Transverse colon (tissue), 4 donors: Measurements from ENCODE around the gene RAN. TPM values are rescaled to one million over a fixed set of nuclear protein-coding genes. Genes with fewer than 3 reads are reported as not detected.
"Not testable (repeated sequence)": the region's sequence is repeated elsewhere in the genome, so short reads cannot be mapped to it uniquely, and the experiment has no call there.

Experiments
- DNase-seq: peaks from one replicate; pipeline ENCODE4 v3.0.0-alpha.2; 2019
- H3K27ac ChIP-seq, 4 donors: fragments of 200-600 bp; sonication (generic); 2 replicates each; pipeline ENCODE4 v1.5.1; 2016 to 2018; ENCODE audit warnings: inconsistent platforms in 4 of 4
- H3K27me3 ChIP-seq: fragments of 200-600 bp; sonication (generic); 2 replicates; pipeline ENCODE4 v1.5.1; 2017; ENCODE audit warnings: inconsistent platforms
- H3K36me3 ChIP-seq, 4 donors: fragments of 200-600 bp; sonication (generic); 2 replicates each; pipeline ENCODE4 v1.5.1; 2017 to 2019; ENCODE audit warnings: inconsistent platforms in 4 of 4
- H3K4me1 ChIP-seq, 4 donors: fragments of 200-600 bp; sonication (generic); 2 replicates each; pipeline ENCODE4 v1.5.1; 2017 to 2020; ENCODE audit warnings: inconsistent platforms in 4 of 4
- H3K4me3 ChIP-seq, 4 donors: fragments of 200-600 bp; sonication (generic); 1 replicate in 1 of 4; 2 replicates in 3 of 4; pipeline versions ENCODE4 v1.5.1 to v1.6.1; 2017 to 2019; ENCODE audit warnings: inconsistent platforms in 4 of 4
- H3K9me3 ChIP-seq, 2 donors: fragments of 200-600 bp; sonication (generic); 2 replicates each; pipeline ENCODE4 v1.5.1; 2017 to 2019; ENCODE audit warnings: inconsistent platforms in 2 of 2
- EP300 ChIP-seq: sonication (generic); formaldehyde crosslinking; IDR thresholded peaks from one replicate; pipeline ENCODE4 v1.6.1; 2017; ENCODE audit warnings: antibody characterized with exemption, low read depth
- POLR2A ChIP-seq: fragments of 450-650 bp; IDR thresholded peaks from one replicate; pipeline ENCODE4 v1.6.1; 2016; ENCODE audit warnings: antibody characterized with exemption, mild to moderate bottlenecking, moderate library complexity
- POLR2AphosphoS5 ChIP-seq, 3 donors: sonication (generic); formaldehyde crosslinking; IDR thresholded peaks; one replicate each; pipeline ENCODE4 v1.6.1; 2016; ENCODE audit warnings: antibody characterized with exemption in 3 of 3
- WGBS, 2 donors: methylation state at CpG; one replicate each; pipeline ENCODE4 v1.1.5; 2018; ENCODE audit warnings: low coverage in 1 of 2; 5-methylcytosine and 5-hydroxymethylcytosine counted together
- in situ Hi-C, 4 donors: fragments of 200-750 bp; cut with MboI; loops; one replicate each; pipeline versions ENCODE4 v1.15.0 to v1.15.1; 2017; ENCODE audit warnings: low sequenced_read_pairs in 3 of 4, low pct_ligation_motif_present in 1 of 4, low pct_unique_long_range_greater_than_20kb in 1 of 4
- intact Hi-C: fragments of 100-400 bp; cut with DNase I; formaldehyde crosslinking; loops from one replicate; pipeline ENCODE4 v1.15.1; 2023; ENCODE audit warnings: low total_unique reads
- total RNA-seq, 4 donors: library from RNA; depleted of rRNA; stranded (reverse); fragments of >200 nt; gene quantifications; one replicate each; pipeline ENCODE4 v1.1.0, GENCODE V29; 2016
- TF ChIP-seq, protein P1 (sequence below), 5 experiments: fragments of 200-600 bp in 3 of 5; fragments of 450-650 bp in 2 of 5; sonication (generic) in 3 of 5; IDR thresholded peaks; 1 replicate in 2 of 5; 2 replicates in 3 of 5; pipeline ENCODE4 v1.5.1; 2016 to 2017; ENCODE audit warnings: antibody characterized with exemption in 5 of 5, inconsistent platforms in 3 of 5, mild to moderate bottlenecking in 2 of 5, moderate library complexity in 1 of 5

The RAN gene
- total RNA-seq, 4 donors from 2014 or later: 28.1 to 124 (median 77.5) TPM

DNA sequence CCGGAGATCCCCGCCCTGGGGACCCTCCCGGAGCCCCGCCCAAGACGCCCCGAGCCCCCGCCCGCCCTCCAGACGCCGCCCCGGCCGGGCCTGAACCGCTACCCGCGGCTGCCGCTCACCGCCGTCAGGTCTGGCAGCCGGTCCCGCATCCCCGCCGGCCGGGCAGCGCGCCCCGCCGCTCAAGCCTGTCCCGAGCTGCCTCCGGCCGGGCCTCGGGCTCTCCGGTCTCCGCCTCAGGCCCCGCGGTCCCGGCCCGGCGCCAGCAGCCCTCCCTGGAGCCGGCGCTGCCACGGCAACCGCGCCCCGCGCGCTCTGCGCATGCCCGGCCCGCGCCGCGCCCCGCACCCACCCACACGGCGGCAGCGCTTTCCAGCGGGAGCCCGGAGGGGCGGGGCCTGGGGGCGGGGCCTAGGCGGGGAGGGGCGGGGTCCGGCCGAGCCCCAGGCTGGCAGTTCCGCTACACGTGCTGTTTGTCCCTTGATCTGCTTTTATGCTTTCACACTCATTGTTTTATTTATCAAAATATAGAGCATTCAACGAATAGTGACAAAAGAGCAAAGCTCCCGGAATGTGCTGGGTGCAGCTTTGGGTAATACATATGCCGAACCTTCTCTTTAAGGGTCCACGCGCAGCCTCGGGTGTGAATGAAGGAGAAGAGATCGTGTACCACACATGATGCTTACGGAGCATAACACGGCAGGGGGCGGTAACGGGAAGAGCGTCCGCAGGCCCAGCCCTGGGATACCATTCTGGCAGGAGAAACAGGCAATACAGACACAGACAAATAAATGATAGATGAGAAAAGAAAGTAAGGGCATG is 32.7 kb upstream of the RAN start, which contains the start of gene STX2:
Gene STX2 (minus strand): TSS at position 300 of the 819 bp plus-strand sequence. CDS start 151 bp downstream, at position 149.
- Histone ChIP-seq H3K36me3 (no peaks in the 10 kb centered on the region), H3K27ac (peak within 1 kb of the TSS; percentile 68 to 82 (median 75))
- 0% methylated on average over 41 of the region's 79 CpGs; no CpG with 5 or more reads in 1 of the 2 donors for WGBS, 2 donors

DNA sequence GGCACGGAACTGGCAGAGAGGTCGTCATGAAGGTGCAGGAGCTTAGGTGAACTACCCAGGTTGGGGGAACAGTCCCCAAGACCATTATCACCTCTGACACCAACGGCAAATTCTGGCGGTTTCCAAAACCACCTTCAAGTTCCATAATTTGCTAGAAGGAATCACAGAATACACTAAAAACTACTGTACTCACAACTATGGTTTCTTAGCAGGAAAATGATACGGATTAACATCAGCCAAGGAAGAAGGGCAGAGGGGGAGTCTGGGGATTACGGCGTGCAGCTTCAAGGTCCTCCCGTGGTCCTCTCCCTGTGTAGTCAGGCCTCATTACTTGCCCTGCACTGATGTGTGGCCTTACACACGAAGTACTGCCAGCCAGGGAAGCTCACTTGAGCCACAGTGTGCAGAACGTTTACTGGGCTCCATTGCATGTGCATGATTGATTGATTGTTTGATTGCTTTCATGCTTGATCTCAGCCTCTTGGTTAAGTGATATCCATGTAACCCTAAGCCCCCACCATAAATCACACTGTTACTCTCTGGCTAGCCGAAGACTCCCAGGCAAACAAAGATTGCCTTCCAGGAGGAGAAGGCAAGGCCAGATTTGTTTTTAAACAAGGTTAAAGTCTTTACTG is 32.0 kb upstream of the RAN start:
- TF ChIP-seq, protein P1, sequence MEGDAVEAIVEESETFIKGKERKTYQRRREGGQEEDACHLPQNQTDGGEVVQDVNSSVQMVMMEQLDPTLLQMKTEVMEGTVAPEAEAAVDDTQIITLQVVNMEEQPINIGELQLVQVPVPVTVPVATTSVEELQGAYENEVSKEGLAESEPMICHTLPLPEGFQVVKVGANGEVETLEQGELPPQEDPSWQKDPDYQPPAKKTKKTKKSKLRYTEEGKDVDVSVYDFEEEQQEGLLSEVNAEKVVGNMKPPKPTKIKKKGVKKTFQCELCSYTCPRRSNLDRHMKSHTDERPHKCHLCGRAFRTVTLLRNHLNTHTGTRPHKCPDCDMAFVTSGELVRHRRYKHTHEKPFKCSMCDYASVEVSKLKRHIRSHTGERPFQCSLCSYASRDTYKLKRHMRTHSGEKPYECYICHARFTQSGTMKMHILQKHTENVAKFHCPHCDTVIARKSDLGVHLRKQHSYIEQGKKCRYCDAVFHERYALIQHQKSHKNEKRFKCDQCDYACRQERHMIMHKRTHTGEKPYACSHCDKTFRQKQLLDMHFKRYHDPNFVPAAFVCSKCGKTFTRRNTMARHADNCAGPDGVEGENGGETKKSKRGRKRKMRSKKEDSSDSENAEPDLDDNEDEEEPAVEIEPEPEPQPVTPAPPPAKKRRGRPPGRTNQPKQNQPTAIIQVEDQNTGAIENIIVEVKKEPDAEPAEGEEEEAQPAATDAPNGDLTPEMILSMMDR (IDR thresholded peaks at IDR 0.05): peak in 1 of 5 experiments; percentile 1
- TF ChIP-seq POLR2AphosphoS5 (IDR thresholded peaks at IDR 0.05): no peak
- Histone ChIP-seq H3K27me3 (no peaks in the 10 kb centered on the region), H3K4me1 (peaks cover 0 to 18% (median 11%) of the 10 kb centered on the region in 4 donors), H3K36me3 (no peaks in the 10 kb centered on the region), H3K9me3 (no peaks in the 10 kb centered on the region), H3K4me3 (peak overlapping the region in 3 of 4 donors; percentile 60 to 85 (median 81)), H3K27ac (peak overlapping the region in 3 of 4 donors; percentile 38 to 43 (median 41))
- 53 to 63% methylated on average over 10 to 11 of the region's 11 CpGs for WGBS, 2 donors
- DNase-seq: no peak
- in situ Hi-C loops (no loop called here), intact Hi-C loops (no loop called here)

More for the DNA sequence above, 32.7 kb upstream of the RAN start, which contains the start of gene STX2:
- H3K4me3 ChIP-seq: peak within 1 kb of the TSS; percentile 60 to 85 (median 83)
- TF ChIP-seq POLR2A (no peak), POLR2AphosphoS5 (IDR thresholded peaks at IDR 0.05) (no peak), EP300 (no peak)
- TF ChIP-seq, protein P1 (IDR thresholded peaks at IDR 0.05): peak in 3 of 5 experiments; percentile 19 to 23 (median 21)
- H3K9me3 ChIP-seq: no peaks in the 10 kb centered on the region
- in situ Hi-C loops: no loop called here
- intact Hi-C loops: no loop called here
- H3K4me1 ChIP-seq: peaks cover 0 to 18% (median 11%) of the 10 kb centered on the region in 4 donors
- no peaks in the 10 kb centered on the region for H3K27me3 ChIP-seq
- DNase-seq: peak; percentile 89

DNA sequence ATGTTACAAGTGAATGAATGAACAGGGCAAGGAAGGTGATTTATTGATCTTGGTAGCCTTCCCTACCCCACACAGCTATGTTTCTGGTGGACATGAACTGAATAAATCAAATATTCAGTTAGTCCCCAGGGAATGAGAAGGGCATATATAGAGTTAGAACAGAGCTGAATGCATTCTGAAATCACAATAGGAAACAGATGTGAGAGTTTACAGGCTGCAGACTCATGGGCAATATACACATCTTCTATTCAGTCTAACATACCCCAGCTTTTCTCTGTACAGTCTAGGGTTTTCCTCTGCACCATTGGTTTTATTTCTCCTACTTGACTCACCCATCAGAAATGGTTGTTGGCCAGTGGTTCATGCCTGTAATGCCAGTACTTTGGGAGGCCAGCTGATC is 25.5 kb upstream of the RAN start:
- Histone ChIP-seq H3K9me3 (no peaks in the 10 kb centered on the region), H3K4me1 (peaks cover 0 to 3% (median 0%) of the 10 kb centered on the region in 4 donors)
- intact Hi-C loops: no loop called here

DNA sequence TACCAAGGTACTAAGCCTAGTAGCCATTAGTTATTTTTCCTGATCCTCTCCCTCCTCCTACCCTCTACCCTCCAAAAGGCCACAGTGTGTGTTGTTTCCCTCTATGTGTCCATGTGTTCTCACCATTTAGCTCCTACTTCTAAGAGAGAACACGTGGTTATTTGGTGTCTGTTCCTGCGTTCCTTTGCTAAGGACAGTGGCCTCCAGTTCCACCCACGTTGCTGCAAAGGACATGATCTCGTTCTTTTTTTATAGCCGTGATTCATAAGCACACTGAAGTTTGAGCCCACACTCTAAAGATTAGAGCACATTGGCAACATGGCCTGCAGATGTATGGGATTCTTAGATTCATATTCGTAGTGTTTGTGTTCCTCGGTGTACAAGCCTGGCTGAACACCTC is 24.8 kb upstream of the RAN start:
- 73 to 79% methylated on average over 4 to 7 of the region's 7 CpGs for WGBS, 2 donors
- H3K4me3 ChIP-seq: no peak overlapping the region
- no peaks in the 10 kb centered on the region for H3K36me3 ChIP-seq
- no peak for DNase-seq
- peaks cover 0 to 3% (median 0%) of the 10 kb centered on the region in 4 donors for H3K4me1 ChIP-seq
- no peaks in the 10 kb centered on the region for H3K27me3 ChIP-seq
- no peak for TF ChIP-seq POLR2AphosphoS5 (IDR thresholded peaks at IDR 0.05)
- no peak for TF ChIP-seq EP300
- no peak for TF ChIP-seq POLR2A
- TF ChIP-seq, protein P1 (IDR thresholded peaks at IDR 0.05): no peak
- intact Hi-C loops: no loop called here
- H3K27ac ChIP-seq: no peak overlapping the region
- no peaks in the 10 kb centered on the region for H3K9me3 ChIP-seq
- in situ Hi-C loops: no loop called here

More for the DNA sequence above, 25.5 kb upstream of the RAN start:
- no peak overlapping the region for H3K4me3 ChIP-seq
- in situ Hi-C loops: no loop called here
- no peaks in the 10 kb centered on the region for H3K27me3 ChIP-seq
- H3K36me3 ChIP-seq: no peaks in the 10 kb centered on the region
- DNase-seq: no peak
- TF ChIP-seq, protein P1 (IDR thresholded peaks at IDR 0.05): no peak
- no peak for TF ChIP-seq POLR2A
- no peak for TF ChIP-seq POLR2AphosphoS5 (IDR thresholded peaks at IDR 0.05)
- TF ChIP-seq EP300: no peak
- no peak overlapping the region for H3K27ac ChIP-seq

DNA sequence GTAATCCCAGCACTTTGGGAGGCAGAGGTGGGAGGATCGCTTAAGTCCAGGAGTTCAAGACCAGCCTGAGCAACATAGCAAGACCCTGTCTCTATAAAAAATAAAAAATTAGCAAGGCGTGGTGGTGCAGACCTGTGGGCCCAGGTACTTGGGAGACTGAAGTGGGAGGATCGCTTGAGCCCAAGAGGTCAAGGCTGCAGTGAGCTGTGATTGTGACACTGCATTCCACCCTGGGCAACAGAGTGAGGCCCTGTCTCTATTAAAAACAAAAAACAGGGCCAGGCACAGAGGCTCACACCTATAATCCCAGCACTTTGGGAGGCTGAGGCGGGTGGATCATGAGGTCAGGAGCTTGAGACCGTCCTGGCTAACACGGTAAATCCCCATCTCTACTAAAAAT is 23.8 kb upstream of the RAN start:
- H3K27ac ChIP-seq, H3K9me3 ChIP-seq, H3K4me1 ChIP-seq, DNase-seq, in situ Hi-C loops, H3K4me3 ChIP-seq, H3K27me3 ChIP-seq, H3K36me3 ChIP-seq, intact Hi-C loops: not testable (repeated sequence)
- WGBS, 2 donors: 93 to 94% methylated on average over 5 to 6 of the region's 6 CpGs

DNA sequence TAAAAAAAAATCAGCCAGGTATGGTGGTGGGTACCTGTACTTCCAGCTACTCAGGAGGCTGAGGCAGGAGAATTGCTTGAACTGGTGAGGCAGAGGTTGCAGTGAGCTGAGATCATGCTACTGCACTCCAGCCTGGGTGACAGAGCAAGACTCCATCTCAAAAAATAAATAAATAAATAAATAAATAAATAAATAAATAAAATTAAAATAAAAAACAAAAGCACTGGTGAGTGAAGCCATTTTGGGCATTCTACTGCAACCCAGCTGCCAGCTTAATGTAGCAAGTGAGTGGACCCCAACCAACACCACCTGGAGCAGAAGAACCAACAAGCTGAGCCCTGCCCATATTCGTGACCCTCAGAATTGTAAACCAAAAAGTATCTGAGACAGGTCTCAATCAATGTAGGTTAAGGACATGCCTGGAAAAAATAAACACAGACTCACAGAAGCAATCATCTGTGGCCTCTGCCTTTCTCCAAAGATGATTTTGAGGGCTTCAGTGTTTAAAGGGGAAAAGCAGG is 23.0 kb upstream of the RAN start:
- H3K36me3 ChIP-seq, in situ Hi-C loops, H3K9me3 ChIP-seq, H3K27me3 ChIP-seq, H3K27ac ChIP-seq, H3K4me3 ChIP-seq, H3K4me1 ChIP-seq, intact Hi-C loops, DNase-seq: not testable (repeated sequence)
- 85 to 100% methylated on average over 1 of the region's 1 CpG for WGBS, 2 donors
